Peyer's patch (tissue), 4 donors: ENCODE results near the gene DHX30. TPM values are rescaled to one million over a fixed set of nuclear protein-coding genes. Genes with fewer than 3 reads are reported as not detected.

Experiments used
- DNase-seq, 3 donors: peaks; one replicate each; pipeline ENCODE4 v3.0.0-alpha.2; 2017 to 2019
- H3K27ac ChIP-seq, 4 donors: fragments of 200-600 bp; sonication (generic); one replicate each; pipeline ENCODE4 v1.5.1; 2016 to 2019
- H3K27me3 ChIP-seq, 2 donors: fragments of 200-600 bp; sonication (generic); one replicate each; pipeline ENCODE4 v1.5.1; 2019
- H3K36me3 ChIP-seq, 3 donors: fragments of 200-600 bp; sonication (generic); one replicate each; pipeline ENCODE4 v1.5.1; 2016 to 2019
- H3K4me1 ChIP-seq, 4 donors: fragments of 200-600 bp; sonication (generic); one replicate each; pipeline ENCODE4 v1.5.1; 2016 to 2019
- H3K4me3 ChIP-seq, 4 donors: fragments of 200-600 bp; sonication (generic); 1 replicate in 3 of 4; 2 replicates in 1 of 4; pipeline ENCODE4 v1.5.1; 2016 to 2019; ENCODE audit warnings: mild to moderate bottlenecking in 1 of 4
- H3K9me3 ChIP-seq, 4 donors: fragments of 200-600 bp; sonication (generic); one replicate each; pipeline ENCODE4 v1.5.1; 2016 to 2019; ENCODE audit warnings: mild to moderate bottlenecking in 1 of 4
- POLR2A ChIP-seq, 2 donors: fragments of 450-650 bp; IDR thresholded peaks; one replicate each; pipeline ENCODE4 v1.5.1; 2017; ENCODE audit warnings: antibody characterized with exemption in 2 of 2, mild to moderate bottlenecking in 2 of 2, moderate library complexity in 2 of 2
- total RNA-seq, 4 donors: library from RNA; depleted of rRNA; stranded (reverse); fragments of >200 nt; gene quantifications; one replicate each; pipeline ENCODE4 v1.1.0, GENCODE V29; 2016
- TF ChIP-seq, protein P1 (sequence below), 6 experiments: fragments of 450-650 bp in 4 of 6; fragments of 200-600 bp in 2 of 6; sonication (generic) in 1 of 6; IDR thresholded peaks; one replicate each; pipeline ENCODE4 v1.5.1; 2017 to 2019; ENCODE audit warnings: antibody characterized with exemption in 6 of 6, mild to moderate bottlenecking in 3 of 6, moderate library complexity in 1 of 6

DHX30 gene
- total RNA-seq, 4 donors from 2014 or later = 42.0 to 72.9 (median 58.5) TPM

- Histone ChIP-seq H3K4me3 (no peak overlapping the region), H3K36me3 (peaks cover 0 to 95% (median 0%) of the 10 kb centered on the region in 3 donors), H3K27me3 (no peaks in the 10 kb centered on the region), H3K9me3 (no peaks in the 10 kb centered on the region), H3K27ac (no peak overlapping the region), H3K4me1 (no peaks in the 10 kb centered on the region)
- no peak for TF ChIP-seq POLR2A (IDR thresholded peaks at IDR 0.05)
- TF ChIP-seq, protein P1, sequence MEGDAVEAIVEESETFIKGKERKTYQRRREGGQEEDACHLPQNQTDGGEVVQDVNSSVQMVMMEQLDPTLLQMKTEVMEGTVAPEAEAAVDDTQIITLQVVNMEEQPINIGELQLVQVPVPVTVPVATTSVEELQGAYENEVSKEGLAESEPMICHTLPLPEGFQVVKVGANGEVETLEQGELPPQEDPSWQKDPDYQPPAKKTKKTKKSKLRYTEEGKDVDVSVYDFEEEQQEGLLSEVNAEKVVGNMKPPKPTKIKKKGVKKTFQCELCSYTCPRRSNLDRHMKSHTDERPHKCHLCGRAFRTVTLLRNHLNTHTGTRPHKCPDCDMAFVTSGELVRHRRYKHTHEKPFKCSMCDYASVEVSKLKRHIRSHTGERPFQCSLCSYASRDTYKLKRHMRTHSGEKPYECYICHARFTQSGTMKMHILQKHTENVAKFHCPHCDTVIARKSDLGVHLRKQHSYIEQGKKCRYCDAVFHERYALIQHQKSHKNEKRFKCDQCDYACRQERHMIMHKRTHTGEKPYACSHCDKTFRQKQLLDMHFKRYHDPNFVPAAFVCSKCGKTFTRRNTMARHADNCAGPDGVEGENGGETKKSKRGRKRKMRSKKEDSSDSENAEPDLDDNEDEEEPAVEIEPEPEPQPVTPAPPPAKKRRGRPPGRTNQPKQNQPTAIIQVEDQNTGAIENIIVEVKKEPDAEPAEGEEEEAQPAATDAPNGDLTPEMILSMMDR (IDR thresholded peaks at IDR 0.05) = no peak
- no peak for DNase-seq
Measured at GRCh38 chr3:47852604-47853602, 50.0 kb downstream of the DHX30 start.

DNA sequence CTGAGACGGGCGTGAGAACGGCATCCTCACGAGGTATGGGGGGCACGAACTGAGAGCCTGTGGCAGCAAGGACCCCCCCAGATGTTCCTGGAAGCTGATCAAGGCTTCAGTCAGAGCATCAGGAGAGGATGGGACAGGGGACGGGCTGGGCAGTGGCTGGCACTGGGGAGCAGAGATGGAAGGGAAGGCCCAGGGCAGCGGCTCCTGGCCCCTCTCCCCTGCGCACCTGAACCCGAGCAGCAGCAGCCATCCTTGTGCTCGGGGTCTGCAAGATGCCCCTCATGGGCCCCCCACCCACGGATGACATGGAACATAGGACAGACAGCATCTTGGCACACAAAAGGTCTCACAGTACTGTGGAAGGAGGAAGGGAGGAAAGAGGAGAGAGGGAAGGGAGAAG lies 51.3 kb downstream of the DHX30 start:
- DNase-seq = no peak
- no peaks in the 10 kb centered on the region for H3K9me3 ChIP-seq
- H3K36me3 ChIP-seq = peaks cover 0 to 86% (median 0%) of the 10 kb centered on the region in 3 donors
- no peaks in the 10 kb centered on the region for H3K4me1 ChIP-seq
- H3K27me3 ChIP-seq = no peaks in the 10 kb centered on the region
- no peak overlapping the region for H3K4me3 ChIP-seq
- no peak for TF ChIP-seq POLR2A (IDR thresholded peaks at IDR 0.05)
- TF ChIP-seq, protein P1 (IDR thresholded peaks at IDR 0.05) = no peak
- H3K27ac ChIP-seq = no peak overlapping the region

DNA sequence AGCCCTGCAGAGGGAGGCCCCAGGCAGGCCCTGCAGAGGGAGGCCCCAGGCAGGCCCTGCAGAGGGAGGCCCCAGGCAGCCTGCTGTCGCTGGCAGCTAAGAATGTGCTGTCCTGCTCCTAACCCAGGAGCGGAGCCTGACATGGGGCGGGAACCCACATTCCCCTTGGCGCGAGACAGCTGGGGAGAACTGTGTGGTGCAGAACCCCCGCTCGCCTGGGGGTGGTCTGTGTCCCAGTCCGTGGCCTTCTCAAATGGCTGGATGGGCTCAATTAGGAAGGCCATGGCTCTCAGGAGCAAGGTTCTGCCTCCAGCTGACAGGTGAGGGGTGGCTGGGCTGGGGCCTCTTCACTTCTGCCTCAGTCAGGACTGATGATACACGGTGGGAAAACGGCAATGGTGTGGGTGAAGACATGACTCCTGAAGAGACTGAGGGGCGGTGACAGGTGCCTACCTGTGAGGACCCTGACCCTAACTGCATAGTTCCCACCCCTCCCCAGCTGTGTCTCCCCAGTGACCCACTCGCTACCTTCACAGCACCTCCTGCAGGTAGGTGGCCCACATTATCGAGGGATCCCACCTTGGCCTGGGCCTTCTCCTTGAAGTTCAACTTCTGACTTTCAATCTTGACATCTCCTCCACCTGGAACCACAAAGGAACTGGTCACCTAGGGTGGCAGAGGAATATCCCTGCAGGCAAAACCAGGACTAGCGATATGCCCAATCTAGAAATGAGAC lies 52.0 kb downstream of the DHX30 start:
- H3K4me1 ChIP-seq = no peaks in the 10 kb centered on the region
- no peak overlapping the region for H3K27ac ChIP-seq
- no peak for DNase-seq
- H3K9me3 ChIP-seq = no peaks in the 10 kb centered on the region
- peaks cover 0 to 84% (median 0%) of the 10 kb centered on the region in 3 donors for H3K36me3 ChIP-seq
- no peak for TF ChIP-seq POLR2A (IDR thresholded peaks at IDR 0.05)
- TF ChIP-seq, protein P1 (IDR thresholded peaks at IDR 0.05) = no peak
- no peaks in the 10 kb centered on the region for H3K27me3 ChIP-seq
- H3K4me3 ChIP-seq = no peak overlapping the region

- Histone ChIP-seq H3K36me3 (peaks cover 0 to 83% (median 0%) of the 10 kb centered on the region in 3 donors), H3K27me3 (no peaks in the 10 kb centered on the region)
Measured at GRCh38 chr3:47855461-47856383, 52.8 kb downstream of the DHX30 start.

DNA sequence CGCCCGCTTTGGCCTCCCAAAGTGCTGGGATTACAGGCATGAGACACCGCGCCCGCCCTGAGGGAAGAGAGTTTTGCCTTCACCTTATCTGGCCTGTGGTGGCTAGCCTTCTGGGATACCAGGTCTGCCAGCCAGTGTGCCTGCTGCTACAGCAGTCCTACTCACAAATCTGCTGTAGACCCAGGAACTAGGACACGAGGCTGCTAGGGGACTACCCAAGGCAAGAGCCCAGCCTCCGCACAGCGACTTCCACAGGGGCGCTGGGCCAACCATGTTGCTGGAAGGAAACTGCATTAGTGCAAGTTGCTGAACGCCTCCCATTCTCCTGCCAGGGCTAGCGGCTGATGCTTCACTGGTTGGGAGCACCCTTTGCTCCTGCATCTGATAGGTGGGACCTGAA lies 53.7 kb downstream of the DHX30 start:
- Histone ChIP-seq H3K9me3 (no peaks in the 10 kb centered on the region), H3K4me1 (no peaks in the 10 kb centered on the region), H3K27ac (no peak overlapping the region), H3K36me3 (peaks cover 0 to 74% (median 0%) of the 10 kb centered on the region in 3 donors), H3K4me3 (no peak overlapping the region), H3K27me3 (no peaks in the 10 kb centered on the region)
- DNase-seq = no peak
- no peak for TF ChIP-seq POLR2A (IDR thresholded peaks at IDR 0.05)
- TF ChIP-seq, protein P1 (IDR thresholded peaks at IDR 0.05) = no peak

More at GRCh38 chr3:47855461-47856383, 52.8 kb downstream of the DHX30 start:
- H3K27ac ChIP-seq = no peak overlapping the region
- no peak for DNase-seq
- H3K4me3 ChIP-seq = no peak overlapping the region
- TF ChIP-seq POLR2A (IDR thresholded peaks at IDR 0.05) = no peak
- no peaks in the 10 kb centered on the region for H3K4me1 ChIP-seq
- H3K9me3 ChIP-seq = no peaks in the 10 kb centered on the region
